Activated gamma-delta T cell (primary cell): ENCODE results near the gene BANP.
"Not testable (repeated sequence)": the region's sequence is repeated elsewhere in the genome, so short reads cannot be mapped to it uniquely, and the experiment has no call there.

Experiments
- DNase-seq: peaks from one replicate; lab custom pipeline; 2025; lab: John Stamatoyannopoulos, UW

BANP gene

GRCh38 chr16:88015806-88016140, 64.5 kb downstream of the BANP start:
- DNase-seq: no peak

GRCh38 chr16:88016386-88016785, 65.2 kb downstream of the BANP start:
- DNase-seq: not testable (repeated sequence)

- no peak for DNase-seq
Measured at GRCh38 chr16:88016964-88017363, 65.7 kb downstream of the BANP start.

GRCh38 chr16:88017587-88018101, 66.4 kb downstream of the BANP start:
- DNase-seq: no peak

GRCh38 chr16:88018382-88018781, 67.1 kb downstream of the BANP start:
- not testable (repeated sequence) for DNase-seq

GRCh38 chr16:88019041-88019820, 68.0 kb downstream of the BANP start:
- DNase-seq: not testable (repeated sequence)

- DNase-seq: no peak
Measured at GRCh38 chr16:88019821-88020515, 68.7 kb downstream of the BANP start.

GRCh38 chr16:88020516-88020885, 69.3 kb downstream of the BANP start:
- no peak for DNase-seq

- DNase-seq: not testable (repeated sequence)
Measured at GRCh38 chr16:88021041-88021970, 70.1 kb downstream of the BANP start.

- no peak for DNase-seq
Measured at GRCh38 chr16:88022076-88023042, 71.1 kb downstream of the BANP start.

- DNase-seq: no peak
Measured at GRCh38 chr16:88023366-88023765, 72.1 kb downstream of the BANP start.

GRCh38 chr16:88023786-88024185, 72.6 kb downstream of the BANP start:
- DNase-seq: no peak

GRCh38 chr16:88024491-88025085, 73.4 kb downstream of the BANP start:
- DNase-seq: not testable (repeated sequence)

GRCh38 chr16:88025086-88025492, 73.9 kb downstream of the BANP start:
- DNase-seq: not testable (repeated sequence)

GRCh38 chr16:88025828-88026555, 74.8 kb downstream of the BANP start:
- DNase-seq: not testable (repeated sequence)

GRCh38 chr16:88026964-88027938, 76.0 kb downstream of the BANP start:
- no peak for DNase-seq

- not testable (repeated sequence) for DNase-seq
Measured at GRCh38 chr16:88028177-88028930, 77.1 kb downstream of the BANP start.

- DNase-seq: no peak
Measured at GRCh38 chr16:88030498-88030897, 79.3 kb downstream of the BANP start.
